NCI-H446 treated with DMSO at 0.1 percent for 48 hours (cell line): Measurements from ENCODE around the gene CHMP1A.
"Not testable (repeated sequence)": the region's sequence is repeated elsewhere in the genome, so short reads cannot be mapped to it uniquely, and the experiment has no call there.

Experiments
- DNase-seq: peaks from one replicate; lab custom pipeline; 2025; lab: John Stamatoyannopoulos, UW

The CHMP1A gene

GRCh38 chr16:89658221-89658879 is 842 bp upstream of the CHMP1A start:
- no peak for DNase-seq

GRCh38 chr16:89656435-89657121 is 930 bp downstream of the CHMP1A start:
- DNase-seq, result no peak

GRCh38 chr16:89655062-89655643 is 2.4 kb downstream of the CHMP1A start:
- DNase-seq, result no peak

- no peak for DNase-seq
These were observed 3.7 kb downstream of the CHMP1A start for GRCh38 chr16:89653656-89654295.

- DNase-seq, result no peak
These were observed 5.9 kb downstream of the CHMP1A start for GRCh38 chr16:89651584-89651983.

GRCh38 chr16:89646906-89647305 is 10.6 kb downstream of the CHMP1A start:
- no peak for DNase-seq

- DNase-seq, result no peak
These were observed 11.2 kb downstream of the CHMP1A start for GRCh38 chr16:89646270-89646669.

- no peak for DNase-seq
These were observed 12.4 kb downstream of the CHMP1A start for GRCh38 chr16:89645122-89645521.

- DNase-seq, result no peak
These were observed 13.7 kb downstream of the CHMP1A start for GRCh38 chr16:89643769-89644300.

GRCh38 chr16:89642574-89642973 is 14.9 kb downstream of the CHMP1A start:
- DNase-seq, result no peak

- DNase-seq, result no peak
These were observed 15.9 kb downstream of the CHMP1A start for GRCh38 chr16:89641458-89642119.

GRCh38 chr16:89639385-89639784 is 18.1 kb downstream of the CHMP1A start:
- no peak for DNase-seq

- no peak for DNase-seq
These were observed 19.1 kb downstream of the CHMP1A start for GRCh38 chr16:89638455-89638854.

GRCh38 chr16:89637379-89637778 is 20.1 kb downstream of the CHMP1A start:
- DNase-seq, result no peak

GRCh38 chr16:89636663-89637062 is 20.8 kb downstream of the CHMP1A start:
- DNase-seq, result no peak

- not testable (repeated sequence) for DNase-seq
These were observed 22.8 kb downstream of the CHMP1A start for GRCh38 chr16:89634463-89635385.

- DNase-seq, result no peak
These were observed 24.4 kb downstream of the CHMP1A start for GRCh38 chr16:89633064-89633631.

GRCh38 chr16:89629827-89630610 is 27.5 kb downstream of the CHMP1A start:
- no peak for DNase-seq
